ENCODE results near the gene NEURL1B.

DNA sequence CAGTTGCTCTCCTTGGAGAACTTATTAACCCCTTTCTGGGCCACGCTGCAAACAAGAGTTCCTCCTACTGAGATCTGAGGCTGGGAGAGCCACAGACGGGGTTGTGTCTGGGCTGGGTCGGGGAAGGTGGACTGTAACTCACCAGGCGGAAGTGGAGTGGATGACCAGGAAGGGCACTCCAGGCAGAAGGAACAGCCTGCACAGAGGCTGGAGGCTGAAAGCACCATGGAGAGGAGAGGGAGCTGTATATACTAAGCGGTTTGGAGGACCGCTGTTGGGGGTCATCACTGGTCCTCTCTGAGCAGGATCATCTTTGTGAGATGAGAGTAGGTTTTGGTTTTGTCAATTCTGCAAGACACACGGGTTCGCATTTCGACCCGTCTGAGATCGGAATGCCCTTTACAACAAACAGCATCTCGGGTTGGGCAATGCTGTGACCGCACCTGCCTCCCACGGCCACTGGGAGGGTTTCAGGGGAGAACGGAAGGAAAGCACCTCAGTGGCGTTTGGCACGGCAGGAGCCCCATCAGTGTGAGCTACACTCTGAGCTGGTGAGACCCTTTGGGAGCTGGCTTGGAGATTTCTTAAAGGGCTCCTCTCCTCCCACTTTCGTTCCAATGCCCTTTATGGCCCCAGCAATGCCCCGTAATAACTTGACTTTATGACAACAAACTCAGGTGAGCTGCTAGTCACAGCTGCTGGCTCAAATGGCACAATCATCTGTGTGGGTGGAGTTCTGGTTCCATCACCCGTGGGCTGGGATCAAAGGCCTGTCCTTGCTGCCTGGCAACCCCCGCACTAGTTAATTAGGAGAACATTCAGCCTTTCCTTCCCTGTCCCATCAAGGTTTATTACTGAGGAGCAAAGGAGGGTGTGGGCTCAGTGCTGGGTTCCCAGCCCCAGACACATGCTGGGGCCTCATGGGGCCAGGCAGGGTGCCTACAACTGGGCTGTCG, 18.7 kb upstream of the NEURL1B start:
- TF ChIP-seq POLR2AphosphoS5 (IDR thresholded peaks at IDR 0.05), result no peak
- TF ChIP-seq, protein P1, sequence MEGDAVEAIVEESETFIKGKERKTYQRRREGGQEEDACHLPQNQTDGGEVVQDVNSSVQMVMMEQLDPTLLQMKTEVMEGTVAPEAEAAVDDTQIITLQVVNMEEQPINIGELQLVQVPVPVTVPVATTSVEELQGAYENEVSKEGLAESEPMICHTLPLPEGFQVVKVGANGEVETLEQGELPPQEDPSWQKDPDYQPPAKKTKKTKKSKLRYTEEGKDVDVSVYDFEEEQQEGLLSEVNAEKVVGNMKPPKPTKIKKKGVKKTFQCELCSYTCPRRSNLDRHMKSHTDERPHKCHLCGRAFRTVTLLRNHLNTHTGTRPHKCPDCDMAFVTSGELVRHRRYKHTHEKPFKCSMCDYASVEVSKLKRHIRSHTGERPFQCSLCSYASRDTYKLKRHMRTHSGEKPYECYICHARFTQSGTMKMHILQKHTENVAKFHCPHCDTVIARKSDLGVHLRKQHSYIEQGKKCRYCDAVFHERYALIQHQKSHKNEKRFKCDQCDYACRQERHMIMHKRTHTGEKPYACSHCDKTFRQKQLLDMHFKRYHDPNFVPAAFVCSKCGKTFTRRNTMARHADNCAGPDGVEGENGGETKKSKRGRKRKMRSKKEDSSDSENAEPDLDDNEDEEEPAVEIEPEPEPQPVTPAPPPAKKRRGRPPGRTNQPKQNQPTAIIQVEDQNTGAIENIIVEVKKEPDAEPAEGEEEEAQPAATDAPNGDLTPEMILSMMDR (IDR thresholded peaks at IDR 0.05 in 8 of 11, conservative IDR thresholded peaks at IDR 0.05 in 3 of 11), result no peak

All from spleen (tissue), 7 donors.